Activated naive CD8-positive, alpha-beta T cell treated with anti-CD3 and anti-CD28 coated beads, Interleukin-2, amount 50 U/mL, for 24 hours (primary cell): Measurements from ENCODE around the gene GRIK5.
A peak's percentile ranks its signal among the peaks of the same experiment; 100 is the strongest.
"Not testable (repeated sequence)": the region's sequence is repeated elsewhere in the genome, so short reads cannot be mapped to it uniquely, and the experiment has no call there.

Experiments
- ATAC-seq: fragments of 150-1000 bp; cut with Tn5 transposase; one replicate; pipeline ENCODE4 v1.10.0; 2021
- DNase-seq: peaks from one replicate; pipeline ENCODE4 v3.0.0; 2021
- H3K27ac Mint-ChIP-seq: one replicate; pipeline ENCODE4 v1.8.0; 2021; ENCODE audit warnings: mild to moderate bottlenecking, mixed read lengths
- H3K27me3 Mint-ChIP-seq: one replicate; pipeline ENCODE4 v1.8.0; 2021; ENCODE audit warnings: mixed read lengths
- H3K36me3 Mint-ChIP-seq: one replicate; pipeline ENCODE4 v1.8.0; 2021; ENCODE audit warnings: low read depth, mixed read lengths
- H3K4me1 Mint-ChIP-seq: one replicate; pipeline ENCODE4 v1.8.0; 2021; ENCODE audit warnings: mixed read lengths
- H3K4me3 Mint-ChIP-seq: one replicate; pipeline ENCODE4 v1.8.0; 2021; ENCODE audit warnings: mild to moderate bottlenecking, moderate library complexity, mixed read lengths
- H3K9me3 Mint-ChIP-seq: one replicate; pipeline ENCODE4 v1.8.0; 2021; ENCODE audit warnings: mixed read lengths

The GRIK5 gene

DNA sequence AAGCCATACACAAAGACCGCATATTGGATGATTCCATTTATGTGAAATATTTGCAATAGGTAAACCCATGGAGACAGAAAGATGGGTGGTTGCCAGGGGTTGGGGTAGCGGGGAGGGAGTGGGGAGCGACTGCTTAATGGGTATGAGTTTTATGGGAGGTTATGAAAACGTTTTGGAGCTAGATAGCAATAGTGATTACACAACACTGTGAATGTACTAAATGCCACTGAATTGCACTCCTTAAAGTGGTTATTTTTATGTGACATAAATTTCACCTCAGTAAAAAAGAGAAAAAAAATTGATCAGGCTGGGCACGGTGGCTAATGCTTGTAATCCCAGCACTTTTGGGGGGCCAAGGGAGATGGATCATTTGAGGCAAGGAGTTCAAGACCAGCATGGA is 36.6 kb downstream of the GRIK5 start:
- Mint-ChIP-seq H3K9me3 (no peaks in the 10 kb centered on the region), H3K4me3 (no peak overlapping the region), H3K36me3 (no peaks in the 10 kb centered on the region), H3K4me1 (no peaks in the 10 kb centered on the region), H3K27me3 (peaks cover 6% of the 10 kb centered on the region), H3K27ac (no peak overlapping the region)
- ATAC-seq (no peak), DNase-seq (no peak)

DNA sequence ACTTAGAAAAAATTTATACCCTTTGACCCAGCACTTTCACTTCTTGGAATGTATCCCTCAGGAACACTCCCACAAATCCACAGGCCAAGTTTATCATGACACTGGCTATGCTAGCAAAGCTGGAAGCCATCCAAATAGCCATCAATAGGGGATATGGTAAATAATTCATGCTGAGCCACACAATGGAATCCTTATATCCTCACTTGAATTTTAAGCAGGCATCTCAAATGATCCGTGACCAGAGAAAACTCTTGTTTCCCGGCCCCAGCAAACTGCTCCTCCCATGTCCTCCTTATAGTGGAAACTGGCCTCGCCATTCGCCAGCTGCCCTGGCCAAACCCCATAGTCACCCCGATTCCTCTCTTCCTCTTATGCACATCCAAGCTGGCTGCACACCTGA is 37.6 kb downstream of the GRIK5 start:
- Mint-ChIP-seq H3K9me3 (no peaks in the 10 kb centered on the region), H3K27ac (no peak overlapping the region), H3K27me3 (peaks cover 6% of the 10 kb centered on the region), H3K36me3 (no peaks in the 10 kb centered on the region), H3K4me3 (no peak overlapping the region), H3K4me1 (no peaks in the 10 kb centered on the region)
- DNase-seq: no peak
- ATAC-seq: no peak

DNA sequence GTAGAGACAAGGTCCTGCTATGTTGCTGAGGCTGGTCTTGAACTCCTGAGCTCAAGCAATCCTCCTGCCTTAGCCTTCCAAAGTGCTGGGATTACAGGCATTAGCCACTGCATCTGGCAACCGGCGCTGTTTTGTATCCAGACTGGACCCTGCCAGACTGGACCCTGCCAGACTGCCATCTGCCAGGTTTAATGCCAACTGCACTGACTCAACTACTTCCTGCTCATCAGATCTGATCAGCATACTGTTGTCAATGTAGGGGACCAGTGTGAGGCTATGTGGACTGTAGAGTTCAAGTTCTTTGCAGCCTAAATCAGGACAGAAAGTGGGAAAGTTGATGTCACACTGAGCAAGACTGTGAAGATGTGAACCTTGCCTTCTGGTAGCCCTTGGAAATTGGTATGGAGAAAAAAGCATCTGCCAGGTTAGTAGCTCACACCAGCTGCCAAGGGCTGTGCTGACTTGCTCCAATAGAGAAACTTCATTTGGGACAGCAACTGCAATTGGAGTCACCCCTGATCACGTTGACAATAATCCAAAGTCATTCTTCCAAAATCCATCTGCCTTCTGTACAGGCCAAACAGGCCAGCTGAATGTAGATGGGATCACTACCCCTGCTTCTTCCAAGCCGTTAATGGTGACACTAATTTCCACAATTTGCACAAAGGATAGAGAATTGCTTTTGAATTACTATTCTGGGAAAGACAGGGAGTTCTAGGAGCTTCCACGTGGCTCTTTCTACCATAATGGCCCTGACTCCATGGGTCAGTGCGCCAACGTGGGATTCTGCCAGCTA is 39.2 kb downstream of the GRIK5 start:
- no peak overlapping the region for H3K4me3 Mint-ChIP-seq
- H3K9me3 Mint-ChIP-seq: no peaks in the 10 kb centered on the region
- peaks cover 8% of the 10 kb centered on the region for H3K27me3 Mint-ChIP-seq
- ATAC-seq (no peak), DNase-seq (no peak)
- no peaks in the 10 kb centered on the region for H3K36me3 Mint-ChIP-seq
- H3K4me1 Mint-ChIP-seq: no peaks in the 10 kb centered on the region
- H3K27ac Mint-ChIP-seq: no peak overlapping the region

DNA sequence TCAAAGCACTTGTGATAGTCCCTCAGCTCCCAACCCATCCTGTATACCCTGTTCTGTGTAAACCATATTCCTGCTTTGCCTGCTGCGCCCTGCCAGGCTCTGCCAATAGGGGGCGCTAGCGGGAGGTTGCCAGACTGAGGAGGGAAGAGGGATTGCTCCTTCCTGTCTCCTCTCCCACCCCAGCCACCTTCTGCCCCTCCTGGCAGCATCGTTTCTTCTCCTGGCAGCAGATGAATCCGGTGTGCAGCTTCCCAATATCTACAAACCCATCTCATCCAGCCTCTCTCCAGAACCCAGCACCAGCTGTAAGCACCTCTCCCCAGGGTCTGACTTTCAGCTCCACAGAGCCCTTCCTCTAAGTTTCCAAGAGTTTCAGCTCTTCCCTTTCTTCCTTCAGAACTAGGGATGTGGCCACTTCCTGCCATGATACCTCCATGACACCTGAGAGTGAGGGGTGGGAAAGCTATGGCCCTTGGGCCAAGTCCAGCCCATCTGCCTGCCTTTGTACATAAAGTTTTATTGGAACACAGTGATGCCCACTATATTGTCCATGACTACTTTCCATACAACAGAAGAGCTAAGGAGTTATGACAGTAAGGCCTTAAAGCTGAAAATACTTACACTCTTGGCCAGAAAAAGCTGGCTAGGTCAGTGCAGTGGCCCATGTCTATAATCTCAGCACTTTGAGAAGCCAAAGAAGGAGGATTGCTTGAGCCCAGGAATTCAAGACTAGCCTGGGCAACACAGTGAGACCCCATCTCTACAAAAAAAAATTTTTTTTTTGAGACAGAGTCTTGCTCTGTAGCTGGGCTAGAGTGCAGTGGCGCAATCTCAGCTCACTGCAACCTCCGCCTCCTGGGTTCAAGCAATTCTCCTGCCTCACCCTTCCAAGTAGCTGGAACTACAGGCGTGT is 41.4 kb downstream of the GRIK5 start:
- Mint-ChIP-seq H3K36me3 (no peaks in the 10 kb centered on the region), H3K27ac (no peak overlapping the region), H3K4me3 (no peak overlapping the region), H3K27me3 (peaks cover 8% of the 10 kb centered on the region), H3K4me1 (no peaks in the 10 kb centered on the region), H3K9me3 (no peaks in the 10 kb centered on the region)
- peak; percentile 58 for DNase-seq
- ATAC-seq: no peak

DNA sequence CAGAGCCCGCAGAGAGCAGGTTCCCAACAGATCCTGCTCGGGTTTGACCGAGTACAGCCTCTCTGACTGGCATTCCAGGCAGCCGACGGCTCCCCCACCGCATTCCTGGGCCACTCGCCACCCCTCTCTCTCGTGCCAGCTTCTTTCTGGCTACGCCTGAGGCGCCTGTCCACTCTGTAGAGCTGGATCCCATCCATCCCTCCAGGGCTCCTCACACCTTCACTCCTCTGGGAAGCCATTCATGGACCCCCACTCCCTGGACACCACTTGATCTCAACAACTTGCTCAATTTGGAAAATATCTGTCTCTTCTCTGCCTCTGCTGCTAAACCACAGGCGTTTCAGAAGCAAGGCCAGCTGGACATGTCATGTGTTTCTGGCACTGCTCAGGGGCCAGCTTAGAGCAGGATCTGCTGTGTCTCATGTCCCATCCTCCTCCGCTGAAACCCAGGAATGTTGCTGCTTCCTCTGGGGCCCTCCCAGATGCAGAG is 45.3 kb downstream of the GRIK5 start:
- Mint-ChIP-seq H3K36me3 (no peaks in the 10 kb centered on the region), H3K9me3 (no peaks in the 10 kb centered on the region)
- DNase-seq: no peak

DNA sequence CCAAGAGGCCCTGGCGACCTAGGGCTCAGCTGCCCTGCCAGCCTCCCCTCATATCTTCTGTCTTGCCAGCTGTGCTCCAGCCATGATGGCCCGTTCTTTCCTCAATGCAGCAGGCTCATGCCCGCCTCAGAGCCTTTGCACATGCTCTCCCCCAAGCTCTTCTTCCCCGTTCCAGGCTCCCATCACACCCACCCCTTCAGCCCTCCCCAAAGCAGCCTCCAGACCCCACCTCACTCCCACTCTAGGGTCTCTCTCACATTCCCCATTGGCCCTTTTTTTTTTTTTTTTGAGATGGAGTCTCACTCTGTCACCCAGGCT is 46.1 kb downstream of the GRIK5 start:
- H3K27ac Mint-ChIP-seq: no peak overlapping the region
- no peaks in the 10 kb centered on the region for H3K36me3 Mint-ChIP-seq
- DNase-seq (no peak), ATAC-seq (no peak)
- peaks cover 6% of the 10 kb centered on the region for H3K27me3 Mint-ChIP-seq
- no peak overlapping the region for H3K4me3 Mint-ChIP-seq
- peaks cover 7% of the 10 kb centered on the region for H3K4me1 Mint-ChIP-seq
- H3K9me3 Mint-ChIP-seq: no peaks in the 10 kb centered on the region

More for the DNA sequence above, 45.3 kb downstream of the GRIK5 start:
- Mint-ChIP-seq H3K27ac (no peak overlapping the region), H3K4me1 (peaks cover 4% of the 10 kb centered on the region), H3K27me3 (peaks cover 9% of the 10 kb centered on the region), H3K4me3 (no peak overlapping the region)
- no peak for ATAC-seq

DNA sequence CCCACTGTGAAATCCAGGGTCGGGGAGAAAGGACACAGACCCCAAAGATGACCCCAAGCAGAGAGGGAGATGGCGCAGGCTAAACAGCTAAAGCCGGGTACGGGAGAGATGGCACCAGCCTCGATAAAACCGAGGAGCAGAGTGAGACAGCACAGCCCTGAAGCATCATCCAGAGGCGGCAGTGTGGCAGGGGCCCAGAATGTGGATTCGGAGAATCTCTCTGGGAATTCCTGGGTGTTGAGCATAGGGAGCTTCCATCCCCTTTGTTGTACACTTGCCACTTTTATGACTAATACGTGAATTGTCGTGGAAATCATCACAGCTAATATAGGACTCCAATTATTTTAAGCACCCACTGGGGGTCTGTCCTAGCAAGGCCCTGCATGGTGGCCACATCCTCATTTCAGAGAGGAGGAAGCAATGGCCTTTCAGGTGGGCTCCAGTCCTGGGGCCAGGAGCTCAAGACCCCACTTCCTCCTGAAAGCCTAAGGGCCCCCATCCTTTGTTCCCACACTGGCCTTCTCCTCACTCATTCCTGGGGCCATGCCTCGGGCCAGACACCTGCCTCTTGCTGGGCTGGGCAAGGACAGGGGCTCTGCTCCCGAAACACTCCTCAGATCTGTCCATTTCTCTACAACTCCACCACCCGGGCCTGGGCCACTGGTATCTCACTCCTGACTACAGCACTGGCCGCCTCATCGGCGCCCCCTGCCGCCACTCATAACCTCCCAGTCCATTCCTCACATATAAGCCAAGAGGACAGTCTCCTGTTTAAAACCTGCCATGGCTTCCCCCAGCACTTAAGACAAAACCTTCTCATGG is 46.7 kb downstream of the GRIK5 start:
- Mint-ChIP-seq H3K4me1 (peaks cover 7% of the 10 kb centered on the region), H3K27ac (no peak overlapping the region), H3K4me3 (no peak overlapping the region), H3K36me3 (no peaks in the 10 kb centered on the region), H3K9me3 (no peaks in the 10 kb centered on the region), H3K27me3 (peaks cover 6% of the 10 kb centered on the region)
- peak; percentile 24 for DNase-seq
- no peak for ATAC-seq

DNA sequence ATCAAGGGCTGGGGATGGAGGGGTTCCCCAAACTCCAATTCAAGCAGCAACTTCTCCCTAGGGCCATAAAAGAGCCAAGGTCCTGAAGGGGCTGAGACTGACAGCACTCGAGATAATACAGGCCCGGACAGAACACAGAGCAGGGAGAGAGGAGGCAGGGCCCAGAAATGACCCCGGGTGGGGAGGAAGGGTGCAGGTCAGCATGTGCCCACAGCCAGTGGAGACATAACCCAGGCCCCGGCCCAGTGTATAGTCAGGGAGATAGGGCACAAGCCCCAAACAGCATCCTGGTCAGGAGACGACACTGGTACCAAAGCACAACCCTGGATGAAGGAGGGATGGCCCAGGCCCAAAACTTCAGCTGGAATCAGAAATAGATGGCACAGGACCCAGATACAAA is 47.4 kb downstream of the GRIK5 start:
- H3K9me3 Mint-ChIP-seq: no peaks in the 10 kb centered on the region
- no peak for DNase-seq
- no peaks in the 10 kb centered on the region for H3K36me3 Mint-ChIP-seq
- ATAC-seq: no peak
- H3K27ac Mint-ChIP-seq: no peak overlapping the region
- peaks cover 7% of the 10 kb centered on the region for H3K4me1 Mint-ChIP-seq
- peaks cover 6% of the 10 kb centered on the region for H3K27me3 Mint-ChIP-seq
- H3K4me3 Mint-ChIP-seq: no peak overlapping the region

DNA sequence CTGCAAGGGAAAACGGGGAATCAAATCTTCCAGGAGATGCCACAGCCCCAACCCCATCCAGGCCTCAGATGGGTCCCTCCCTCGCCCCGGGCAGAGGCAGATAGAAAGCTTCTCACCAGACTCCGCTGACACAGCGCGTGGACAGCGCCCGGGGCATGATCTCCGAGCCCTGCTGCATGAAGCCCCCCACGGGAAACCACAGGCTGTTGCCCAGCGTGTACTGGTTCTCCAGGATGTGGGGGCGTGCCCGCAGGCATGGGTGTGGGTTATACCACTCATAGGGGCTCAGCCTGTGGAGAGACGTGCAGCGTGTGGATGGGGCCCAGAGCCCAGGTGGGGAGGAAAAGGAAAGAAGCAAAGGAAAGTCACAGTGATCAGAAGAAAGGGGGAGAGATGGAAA is 48.8 kb downstream of the GRIK5 start:
- peaks cover 7% of the 10 kb centered on the region for H3K4me1 Mint-ChIP-seq
- DNase-seq (no peak), ATAC-seq (no peak)
- peaks cover 3% of the 10 kb centered on the region for H3K27me3 Mint-ChIP-seq
- H3K9me3 Mint-ChIP-seq: no peaks in the 10 kb centered on the region
- H3K36me3 Mint-ChIP-seq: no peaks in the 10 kb centered on the region
- no peak overlapping the region for H3K27ac Mint-ChIP-seq
- no peak overlapping the region for H3K4me3 Mint-ChIP-seq

DNA sequence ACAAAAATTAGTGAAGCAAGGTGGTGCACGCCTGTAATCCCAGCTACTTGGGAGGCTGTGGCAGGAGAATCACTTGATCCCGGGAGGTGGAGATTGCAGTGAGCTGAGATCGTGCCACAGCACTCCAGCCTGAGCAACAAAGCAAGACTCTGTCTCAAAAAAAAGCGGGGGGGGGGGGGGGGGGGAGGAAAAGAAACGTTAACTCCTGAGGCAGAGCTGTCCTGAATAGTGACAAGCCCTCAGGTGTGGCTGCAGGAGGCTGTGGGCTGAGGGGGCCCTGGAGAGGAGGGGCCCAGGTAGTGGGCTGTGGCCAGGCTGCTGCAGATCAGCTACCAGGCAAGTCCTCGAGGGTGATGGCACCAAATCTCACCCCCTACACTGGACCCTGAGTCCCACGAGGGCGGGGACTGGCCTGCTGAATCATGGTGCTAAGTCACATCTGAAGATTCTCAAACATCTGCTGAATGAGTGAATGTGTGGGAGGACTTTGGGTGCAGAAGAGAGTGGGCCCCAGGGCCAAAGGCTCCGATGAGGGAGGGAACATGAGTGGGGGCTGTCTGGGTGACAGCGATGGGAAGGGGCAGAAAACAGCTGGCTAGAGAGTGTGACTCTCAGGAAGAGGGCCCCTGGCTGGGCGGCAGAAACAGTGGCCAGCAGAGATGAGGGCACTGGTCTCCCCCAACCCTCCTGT is 51.4 kb downstream of the GRIK5 start:
- peaks cover 3% of the 10 kb centered on the region for H3K27me3 Mint-ChIP-seq
- no peaks in the 10 kb centered on the region for H3K36me3 Mint-ChIP-seq
- ATAC-seq (no peak), DNase-seq (no peak)
- no peak overlapping the region for H3K4me3 Mint-ChIP-seq
- no peaks in the 10 kb centered on the region for H3K9me3 Mint-ChIP-seq
- H3K27ac Mint-ChIP-seq: no peak overlapping the region
- H3K4me1 Mint-ChIP-seq: peaks cover 7% of the 10 kb centered on the region

DNA sequence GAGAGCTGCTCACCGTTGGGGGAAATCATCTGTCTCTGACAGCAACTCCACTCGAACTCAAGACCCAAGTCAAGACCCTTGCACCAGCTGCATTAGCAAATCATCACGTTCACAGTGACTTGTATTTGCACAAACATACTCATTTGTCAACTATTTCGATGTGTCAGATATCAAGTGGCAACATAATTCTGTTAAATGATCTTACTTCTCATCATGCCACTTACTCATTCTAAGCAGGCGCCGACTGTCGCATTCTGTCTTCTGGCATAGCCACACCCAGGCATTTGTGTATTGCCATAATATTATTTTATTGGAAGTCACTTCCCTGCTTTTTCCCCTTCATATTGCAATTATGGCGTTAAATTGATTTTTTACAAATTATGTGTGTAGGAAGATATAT is 53.0 kb downstream of the GRIK5 start:
- no peak for ATAC-seq
- Mint-ChIP-seq H3K9me3 (no peaks in the 10 kb centered on the region), H3K36me3 (no peaks in the 10 kb centered on the region), H3K4me1 (peaks cover 7% of the 10 kb centered on the region), H3K27me3 (peaks cover 3% of the 10 kb centered on the region), H3K27ac (no peak overlapping the region), H3K4me3 (no peak overlapping the region)
- DNase-seq: no peak

DNA sequence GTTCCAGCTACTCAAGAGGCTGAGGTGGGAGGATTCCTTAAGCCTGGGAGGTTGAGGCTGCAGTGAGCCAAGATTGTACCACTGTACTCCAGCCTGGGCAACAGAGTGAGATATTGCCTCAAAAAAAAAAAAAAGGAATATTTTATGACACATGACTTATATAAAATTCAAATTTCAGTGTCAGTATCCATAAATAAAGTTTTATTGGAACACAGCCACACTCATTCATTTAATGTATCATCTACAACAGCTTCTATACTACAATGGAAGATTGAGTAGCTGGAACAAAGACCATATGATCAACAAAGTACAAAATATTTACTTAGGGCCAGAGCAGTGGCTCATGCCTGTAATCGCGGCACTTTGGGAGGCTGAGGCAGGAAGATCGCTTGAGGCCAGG is 57.3 kb downstream of the GRIK5 start:
- H3K36me3 Mint-ChIP-seq, H3K4me3 Mint-ChIP-seq, DNase-seq, ATAC-seq, H3K4me1 Mint-ChIP-seq, H3K27ac Mint-ChIP-seq, H3K27me3 Mint-ChIP-seq, H3K9me3 Mint-ChIP-seq: not testable (repeated sequence)

DNA sequence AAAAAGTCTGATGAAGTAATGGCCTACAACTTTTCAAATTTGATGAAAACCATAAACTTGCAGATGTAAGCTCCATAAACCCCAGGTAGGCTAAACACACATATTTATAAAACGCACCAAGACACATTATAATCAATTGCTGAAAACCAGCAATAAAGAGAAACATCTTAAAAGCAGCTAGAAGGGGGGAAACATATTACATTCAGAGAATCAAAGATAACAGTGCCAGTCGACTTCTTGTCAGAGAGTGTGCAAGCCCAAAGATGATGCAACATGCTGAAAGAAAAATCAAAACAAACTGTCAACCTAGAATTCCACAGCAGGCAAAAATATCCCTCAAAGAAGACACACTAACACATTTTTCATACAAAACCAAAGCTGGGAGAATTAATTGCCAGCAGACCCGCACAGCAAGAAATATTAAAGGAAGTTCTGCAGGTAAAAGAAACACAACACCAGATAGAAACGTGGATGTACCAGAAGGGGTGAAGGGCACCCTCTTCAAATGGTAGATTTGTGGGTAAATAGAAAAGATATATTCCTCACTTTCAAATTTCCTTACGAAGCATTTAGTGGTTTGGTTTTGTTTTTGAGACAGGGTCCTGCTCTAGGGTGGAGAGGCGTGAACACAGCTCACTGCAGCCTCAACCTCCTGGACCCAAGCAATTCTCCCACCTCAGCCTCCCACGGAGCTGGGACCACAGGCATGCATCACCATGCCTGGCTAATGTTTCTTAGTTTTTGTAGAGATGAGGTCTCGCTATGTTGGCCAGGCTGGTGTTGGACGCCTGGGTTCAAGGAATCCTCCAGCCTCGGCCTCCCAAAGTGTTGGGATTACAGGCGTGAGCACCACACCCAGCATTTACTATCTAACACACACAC is 59.5 kb downstream of the GRIK5 start:
- no peak for ATAC-seq
- H3K9me3 Mint-ChIP-seq: no peaks in the 10 kb centered on the region
- no peak overlapping the region for H3K27ac Mint-ChIP-seq
- DNase-seq: no peak
- peaks cover 4% of the 10 kb centered on the region for H3K27me3 Mint-ChIP-seq
- no peaks in the 10 kb centered on the region for H3K36me3 Mint-ChIP-seq
- H3K4me3 Mint-ChIP-seq: no peak overlapping the region
- H3K4me1 Mint-ChIP-seq: no peaks in the 10 kb centered on the region
